Erythroblast (primary cell): ENCODE measurements around the gene AACS.
"Not testable (repeated sequence)": the region's sequence is repeated elsewhere in the genome, so short reads cannot be mapped to it uniquely, and the experiment has no call there.

Source experiments
- DNase-seq, 2 experiments: peaks; one replicate each; lab custom pipeline; 2025; lab: John Stamatoyannopoulos, UW
- GATA1 ChIP-seq: IDR thresholded peaks from 2 replicates; pipeline ENCODE4 v1.6.1; 2011; ENCODE audit warnings: low read depth, mild to moderate bottlenecking, control low read depth, low read length, moderate library complexity
- POLR2A ChIP-seq: IDR thresholded peaks from 2 replicates; pipeline ENCODE4 v1.6.1; 2011; ENCODE audit warnings: mild to moderate bottlenecking, low read length

Gene AACS

GRCh38 chr12:125092108-125092871 lies 27.1 kb downstream of the AACS start:
- TF ChIP-seq POLR2A, result no peak
- no peak for TF ChIP-seq GATA1
- no peak for DNase-seq

- no peak for TF ChIP-seq POLR2A
- no peak for TF ChIP-seq GATA1
- DNase-seq, result no peak
Measured at GRCh38 chr12:125092872-125093680, 27.8 kb downstream of the AACS start.

- DNase-seq, result no peak
- no peak for TF ChIP-seq POLR2A
- TF ChIP-seq GATA1, result no peak
Measured at GRCh38 chr12:125093681-125094330, 28.6 kb downstream of the AACS start.

GRCh38 chr12:125096894-125097293 lies 31.7 kb downstream of the AACS start:
- DNase-seq, result no peak
- no peak for TF ChIP-seq GATA1
- no peak for TF ChIP-seq POLR2A

GRCh38 chr12:125097427-125097826 lies 32.2 kb downstream of the AACS start:
- TF ChIP-seq POLR2A, result no peak
- no peak for TF ChIP-seq GATA1
- peak in 1 of 2 experiments; percentile 41 for DNase-seq

GRCh38 chr12:125098676-125099408 lies 33.6 kb downstream of the AACS start:
- TF ChIP-seq GATA1, result no peak
- TF ChIP-seq POLR2A, result no peak
- peak in 1 of 2 experiments; percentile 14 for DNase-seq

GRCh38 chr12:125099409-125099782 lies 34.2 kb downstream of the AACS start:
- TF ChIP-seq GATA1, result no peak
- TF ChIP-seq POLR2A, result no peak
- no peak for DNase-seq

GRCh38 chr12:125100551-125101434 lies 35.6 kb downstream of the AACS start:
- DNase-seq, result no peak
- no peak for TF ChIP-seq POLR2A
- no peak for TF ChIP-seq GATA1

GRCh38 chr12:125104982-125105381 lies 39.7 kb downstream of the AACS start:
- DNase-seq, result peak; percentile 64 to 80
- no peak for TF ChIP-seq GATA1
- no peak for TF ChIP-seq POLR2A

GRCh38 chr12:125105600-125105999 lies 40.4 kb downstream of the AACS start:
- DNase-seq, result no peak
- TF ChIP-seq GATA1 (no peak), POLR2A (no peak)

GRCh38 chr12:125110641-125111360 lies 45.6 kb downstream of the AACS start:
- TF ChIP-seq GATA1 (no peak), POLR2A (no peak)
- peak; percentile 23 to 81 for DNase-seq

- TF ChIP-seq GATA1 (no peak), POLR2A (no peak)
- DNase-seq, result peak; percentile 57 to 83
Measured at GRCh38 chr12:125111403-125111802, 46.2 kb downstream of the AACS start.

- not testable (repeated sequence) for DNase-seq
Measured at GRCh38 chr12:125112614-125113013, 47.4 kb downstream of the AACS start.
